Thymus (tissue), 14 donors: ENCODE data around the gene CABYR. TPM values are rescaled to one million over a fixed set of nuclear protein-coding genes. Genes with fewer than 3 reads are reported as not detected.

Source experiments
- DNase-seq, 9 donors: peaks; one replicate each; pipeline ENCODE4 v3.0.0-alpha.2; 2013; ENCODE audit warnings: low spot score in 9 of 9, low read depth in 6 of 9, missing footprints in 1 of 9
- H3K27ac ChIP-seq, 2 donors: one replicate each; pipeline ENCODE4 v1.5.1; 2013; ENCODE audit warnings: control low read depth in 1 of 2, low read depth in 1 of 2, low read length in 1 of 2, mild to moderate bottlenecking in 1 of 2, moderate library complexity in 1 of 2
- H3K27me3 ChIP-seq, 2 donors: one replicate each; pipeline ENCODE4 v1.5.1; 2013; ENCODE audit warnings: low read length in 1 of 2; ENCODE audit not compliant: control insufficient read depth in 2 of 2, insufficient read depth in 1 of 2
- H3K36me3 ChIP-seq, 2 donors: one replicate each; pipeline ENCODE4 v1.5.1; 2013; ENCODE audit warnings: low read length in 1 of 2, mild to moderate bottlenecking in 1 of 2, moderate library complexity in 1 of 2; ENCODE audit not compliant: control insufficient read depth in 2 of 2, insufficient read depth in 2 of 2
- H3K4me1 ChIP-seq, 2 donors: one replicate each; pipeline ENCODE4 v1.5.1; 2013; ENCODE audit warnings: low read length in 2 of 2; ENCODE audit not compliant: control insufficient read depth in 2 of 2, insufficient read depth in 2 of 2
- H3K4me3 ChIP-seq, 2 donors: one replicate each; pipeline ENCODE4 v1.5.1; 2013; ENCODE audit warnings: low read length in 2 of 2, control low read depth in 1 of 2, mild to moderate bottlenecking in 1 of 2
- H3K9me3 ChIP-seq, 2 donors: one replicate each; pipeline ENCODE4 v1.5.1; 2013; ENCODE audit warnings: low read length in 1 of 2, mild to moderate bottlenecking in 1 of 2; ENCODE audit not compliant: control insufficient read depth in 2 of 2, insufficient read depth in 1 of 2
- WGBS: extraction: QIAGEN DNeasy Blood & Tissue Kit; methylation state at CpG from one replicate; pipeline ENCODE4 v1.1.7; 2013; 5-methylcytosine and 5-hydroxymethylcytosine counted together
- long read RNA-seq, 10 donors: transcript quantifications; one replicate each; lab custom pipeline, GENCODE V29; 2026
- polyA plus RNA-seq: library from polyadenylated mRNA; stranded (reverse); fragments of 200-250 nt; gene quantifications from one replicate; pipeline ENCODE4 v1.2.3, GENCODE V29; 2013
- total RNA-seq: library from RNA; stranded (reverse); fragments of 120-200 nt; gene quantifications from one replicate; pipeline ENCODE4 v1.2.4, GENCODE V29; 2013
- donor health status: healthy.

Gene CABYR
- total RNA-seq, result 1.4 TPM
- polyA plus RNA-seq, result 3.5 TPM
- long read RNA-seq, donor 1, result 0 reads
- long read RNA-seq, donor 2, partial matches to known transcripts, result 0 of 1 reads
- long read RNA-seq, donor 2, other reads (novel, unspliced or antisense), result 0 of 1 reads
- long read RNA-seq, donor 3, result 0 reads
- long read RNA-seq, donor 4, partial matches to known transcripts, result 0 of 1 reads
- long read RNA-seq, donor 4, other reads (novel, unspliced or antisense), result 0 of 1 reads
- long read RNA-seq, donor 5, result 0 reads
- long read RNA-seq, donor 6, result 0 reads
- long read RNA-seq, donor 7, result 0 reads
- long read RNA-seq, donor 8, result 0 reads
- long read RNA-seq, donor 9, result 0 reads
- long read RNA-seq, donor 10, result 0 reads

GRCh38 chr18:24138789-24139616, at the start of gene CABYR:
CABYR (plus strand) TSS chr18:24139062; CDS start chr18:24143115, 4,053 bp downstream.
- WGBS, result 6% methylated on average over 63 of the region's 63 CpGs
- peaks cover 0 to 3% of the 10 kb centered on the region in 2 donors for H3K9me3 ChIP-seq
- H3K4me3 ChIP-seq, result peak within 1 kb of the TSS; percentile 44 to 49
- peak in 8 of 9 donors; percentile 18 to 72 (median 46) for DNase-seq
- no peaks in the 10 kb centered on the region for H3K36me3 ChIP-seq
- H3K27ac ChIP-seq, result peak within 1 kb of the TSS in 1 of 2 donors; percentile 42
- peaks cover 11 to 13% of the 10 kb centered on the region in 2 donors for H3K4me1 ChIP-seq
- peaks cover 0 to 17% of the 10 kb centered on the region in 2 donors for H3K27me3 ChIP-seq

DNA sequence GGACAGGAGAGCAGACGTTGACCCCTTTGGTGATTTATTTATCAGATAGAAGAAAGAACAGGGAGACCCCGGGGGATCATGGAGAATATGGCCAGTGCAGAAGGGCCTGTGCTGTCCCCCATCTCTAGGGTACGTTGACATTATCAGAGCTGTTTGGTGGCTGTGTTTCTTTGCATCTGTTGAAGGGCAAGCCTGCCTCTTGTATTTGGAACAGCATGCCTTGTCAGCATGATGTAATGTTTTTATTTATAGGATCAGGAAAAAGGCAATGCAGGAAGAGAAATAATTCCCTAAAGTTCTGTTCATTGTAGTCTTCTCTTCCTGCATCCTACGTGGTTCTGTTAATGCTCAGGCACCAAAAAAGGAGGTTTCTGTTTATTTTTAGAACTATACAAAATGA, 49.8 kb upstream of the CABYR start:
- no peak for DNase-seq
- peaks cover 0 to 16% of the 10 kb centered on the region in 2 donors for H3K36me3 ChIP-seq
- WGBS, result 92% methylated on average over 4 of the region's 4 CpGs

GRCh38 chr18:24089515-24090337, 49.1 kb upstream of the CABYR start:
- H3K4me1 ChIP-seq, result no peaks in the 10 kb centered on the region
- no peak overlapping the region for H3K27ac ChIP-seq
- peaks cover 0 to 16% of the 10 kb centered on the region in 2 donors for H3K36me3 ChIP-seq
- H3K4me3 ChIP-seq, result no peak overlapping the region
- no peaks in the 10 kb centered on the region for H3K9me3 ChIP-seq
- WGBS, result 97% methylated on average over 4 of the region's 4 CpGs
- DNase-seq, result no peak
- H3K27me3 ChIP-seq, result no peaks in the 10 kb centered on the region

More for the DNA sequence above, 49.8 kb upstream of the CABYR start:
- no peaks in the 10 kb centered on the region for H3K27me3 ChIP-seq
- no peak overlapping the region for H3K4me3 ChIP-seq
- no peaks in the 10 kb centered on the region for H3K4me1 ChIP-seq
- H3K9me3 ChIP-seq, result no peaks in the 10 kb centered on the region
- H3K27ac ChIP-seq, result no peak overlapping the region

DNA sequence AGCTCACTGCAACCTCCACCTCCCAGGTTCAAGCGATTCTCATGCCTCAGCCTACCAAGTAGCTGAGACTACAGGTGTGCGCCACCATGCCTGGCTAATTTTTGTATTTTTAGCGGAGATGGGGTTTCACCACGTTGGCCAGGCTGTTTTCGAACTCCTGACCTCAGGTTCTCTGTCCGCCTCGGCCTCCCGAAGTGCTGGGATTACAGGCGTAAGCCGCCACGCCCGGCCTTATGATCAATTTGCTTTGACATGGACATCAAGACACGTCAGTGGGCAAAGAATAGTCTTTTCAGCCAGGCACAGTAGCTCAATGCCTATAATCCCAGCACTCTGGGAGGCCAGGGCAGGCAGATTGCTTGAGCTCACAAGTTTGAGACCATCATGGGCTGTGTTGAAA, 48.0 kb upstream of the CABYR start:
- no peak for DNase-seq
- WGBS, result 97% methylated on average over 13 of the region's 13 CpGs
- no peak overlapping the region for H3K27ac ChIP-seq
- no peaks in the 10 kb centered on the region for H3K27me3 ChIP-seq
- no peaks in the 10 kb centered on the region for H3K9me3 ChIP-seq
- H3K36me3 ChIP-seq, result peaks cover 0 to 20% of the 10 kb centered on the region in 2 donors
- H3K4me1 ChIP-seq, result no peaks in the 10 kb centered on the region
- no peak overlapping the region for H3K4me3 ChIP-seq

DNA sequence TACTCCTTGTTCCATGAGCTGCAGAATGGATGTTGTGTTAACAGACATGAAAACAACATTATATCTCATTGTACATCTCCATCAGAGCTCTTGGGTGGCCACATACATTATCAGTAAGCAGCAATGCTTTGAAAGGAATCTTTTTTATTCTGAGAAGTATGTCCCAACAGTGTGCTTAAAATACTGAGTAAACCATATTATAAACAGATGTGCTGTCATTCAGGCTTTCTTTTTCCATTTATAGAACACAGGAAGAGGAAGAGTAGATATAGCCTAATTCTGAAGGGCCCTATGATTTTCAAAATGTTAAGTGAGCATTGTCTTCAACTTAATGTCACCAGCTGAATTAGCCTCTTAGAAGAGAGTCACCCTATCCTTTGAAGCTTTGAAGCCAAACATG, 44.3 kb upstream of the CABYR start:
- no peaks in the 10 kb centered on the region for H3K9me3 ChIP-seq

DNA sequence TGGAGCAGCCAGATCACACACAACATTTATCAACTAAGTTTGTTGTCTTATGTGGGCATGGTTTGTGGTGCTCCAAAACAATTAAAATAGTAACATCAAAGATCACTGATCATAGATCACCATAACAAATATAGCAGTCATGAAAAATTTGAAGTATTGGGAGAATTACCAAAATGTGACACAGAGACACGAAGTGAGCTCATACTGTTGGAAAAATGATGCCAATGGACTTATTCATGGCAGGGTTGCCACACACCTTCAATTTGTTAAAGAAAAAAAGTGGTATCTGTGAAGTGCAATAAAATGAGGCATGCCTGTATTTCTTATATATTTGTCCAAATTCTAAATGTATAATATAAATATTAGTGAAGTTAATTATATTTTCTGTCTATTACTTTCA, 42.9 kb upstream of the CABYR start:
- Histone ChIP-seq H3K4me3 (no peak overlapping the region), H3K36me3 (peaks cover 5% of the 10 kb centered on the region in 2 donors), H3K27ac (no peak overlapping the region), H3K4me1 (no peaks in the 10 kb centered on the region), H3K27me3 (no peaks in the 10 kb centered on the region), H3K9me3 (no peaks in the 10 kb centered on the region)
- DNase-seq, result no peak
- 100% methylated on average over 1 of the region's 1 CpG for WGBS

More for the DNA sequence above, 44.3 kb upstream of the CABYR start:
- Histone ChIP-seq H3K4me1 (no peaks in the 10 kb centered on the region), H3K4me3 (no peak overlapping the region), H3K27me3 (no peaks in the 10 kb centered on the region), H3K36me3 (peaks cover 5% of the 10 kb centered on the region in 2 donors), H3K27ac (no peak overlapping the region)
- no peak for DNase-seq

GRCh38 chr18:24103320-24104021, 35.4 kb upstream of the CABYR start:
- Histone ChIP-seq H3K27ac (no peak overlapping the region), H3K9me3 (no peaks in the 10 kb centered on the region), H3K4me1 (no peaks in the 10 kb centered on the region), H3K4me3 (no peak overlapping the region), H3K27me3 (no peaks in the 10 kb centered on the region), H3K36me3 (peaks cover 0 to 7% of the 10 kb centered on the region in 2 donors)
- no peak for DNase-seq
- WGBS, result 97% methylated on average over 6 of the region's 6 CpGs

DNA sequence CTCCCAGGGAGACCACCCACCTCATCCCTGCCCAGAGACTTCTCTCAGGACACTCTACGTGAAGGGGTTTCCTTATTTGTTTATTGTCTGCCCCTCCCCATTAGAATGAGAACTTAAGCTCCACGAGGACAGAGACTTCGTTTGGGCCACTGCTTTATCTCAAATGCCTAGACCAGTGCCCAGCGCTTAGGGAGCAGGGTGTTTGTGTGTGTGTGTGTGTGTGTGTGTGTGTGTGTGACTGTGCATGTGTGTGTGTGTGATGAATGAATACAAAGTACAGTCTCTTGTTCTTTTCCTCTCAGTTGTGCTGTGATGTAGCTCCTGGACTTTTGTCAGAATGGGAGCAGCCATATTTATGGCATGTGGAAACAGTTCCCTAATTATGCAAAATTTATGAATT, 34.4 kb upstream of the CABYR start:
- H3K27ac ChIP-seq, result no peak overlapping the region
- WGBS, result 97% methylated on average over 4 of the region's 4 CpGs
- H3K9me3 ChIP-seq, result no peaks in the 10 kb centered on the region
- no peak for DNase-seq
- no peak overlapping the region for H3K4me3 ChIP-seq
- H3K36me3 ChIP-seq, result peaks cover 0 to 7% of the 10 kb centered on the region in 2 donors
- no peaks in the 10 kb centered on the region for H3K4me1 ChIP-seq
- H3K27me3 ChIP-seq, result no peaks in the 10 kb centered on the region
